NCI-H1436 (cell line): Measurements from ENCODE around the gene TMEM63C.

Experiments
- DNase-seq: peaks from one replicate; lab custom pipeline; 2025; lab: John Stamatoyannopoulos, UW

The TMEM63C gene, protein sequence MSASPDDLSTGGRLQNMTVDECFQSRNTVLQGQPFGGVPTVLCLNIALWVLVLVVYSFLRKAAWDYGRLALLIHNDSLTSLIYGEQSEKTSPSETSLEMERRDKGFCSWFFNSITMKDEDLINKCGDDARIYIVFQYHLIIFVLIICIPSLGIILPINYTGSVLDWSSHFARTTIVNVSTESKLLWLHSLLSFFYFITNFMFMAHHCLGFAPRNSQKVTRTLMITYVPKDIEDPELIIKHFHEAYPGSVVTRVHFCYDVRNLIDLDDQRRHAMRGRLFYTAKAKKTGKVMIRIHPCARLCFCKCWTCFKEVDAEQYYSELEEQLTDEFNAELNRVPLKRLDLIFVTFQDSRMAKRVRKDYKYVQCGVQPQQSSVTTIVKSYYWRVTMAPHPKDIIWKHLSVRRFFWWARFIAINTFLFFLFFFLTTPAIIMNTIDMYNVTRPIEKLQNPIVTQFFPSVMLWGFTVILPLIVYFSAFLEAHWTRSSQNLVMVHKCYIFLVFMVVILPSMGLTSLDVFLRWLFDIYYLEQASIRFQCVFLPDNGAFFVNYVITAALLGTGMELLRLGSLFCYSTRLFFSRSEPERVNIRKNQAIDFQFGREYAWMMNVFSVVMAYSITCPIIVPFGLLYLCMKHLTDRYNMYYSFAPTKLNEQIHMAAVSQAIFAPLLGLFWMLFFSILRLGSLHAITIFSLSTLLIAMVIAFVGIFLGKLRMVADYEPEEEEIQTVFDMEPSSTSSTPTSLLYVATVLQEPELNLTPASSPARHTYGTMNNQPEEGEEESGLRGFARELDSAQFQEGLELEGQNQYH

DNA sequence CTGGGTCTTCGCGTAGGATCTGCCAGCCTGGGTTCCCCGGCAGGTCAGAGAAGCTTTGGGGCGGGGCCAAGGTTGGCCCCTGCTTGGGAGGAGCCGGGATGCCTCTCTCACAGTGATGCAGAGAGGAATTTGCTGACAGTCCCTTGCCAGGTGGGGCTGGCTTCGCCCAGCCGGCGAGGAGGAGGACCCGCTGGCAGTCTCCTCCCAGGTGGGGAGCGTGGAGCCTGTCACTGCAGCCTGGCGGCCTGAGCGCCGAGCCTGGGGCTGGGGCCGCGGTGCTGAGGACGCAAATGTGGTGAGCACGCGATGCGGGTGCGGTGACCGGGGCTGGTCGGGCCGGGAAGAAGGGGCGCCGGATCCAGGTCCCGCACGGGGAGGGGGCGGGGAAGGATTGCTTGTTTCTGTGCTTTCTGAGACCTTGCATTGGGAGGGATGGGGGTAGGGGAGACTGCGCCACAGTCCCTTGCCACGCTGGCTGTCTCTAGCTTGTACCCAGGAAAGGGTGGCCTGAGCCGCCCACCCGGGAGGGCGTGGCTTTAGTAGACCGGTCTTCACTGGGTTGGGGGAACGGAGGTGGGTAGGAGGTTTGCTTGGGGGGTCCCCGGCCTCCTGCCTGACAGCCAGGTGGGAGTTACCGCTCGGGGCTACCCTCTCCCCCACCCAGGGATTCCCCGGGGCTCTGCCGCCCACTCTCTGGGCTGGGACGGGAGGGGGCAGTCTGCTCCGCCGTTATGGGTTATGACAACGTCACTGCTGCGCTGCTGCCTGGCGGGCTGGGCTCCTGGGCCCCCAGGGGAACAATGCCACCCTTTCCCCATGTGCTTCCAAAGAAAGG lies at the start of gene TMEM63C:
Gene TMEM63C, plus strand, starts transcription at position 196 of the 835 bp plus-strand sequence. CDS start 37,016 bp downstream, outside the sequence.
- DNase-seq, result peak; percentile 92

DNA sequence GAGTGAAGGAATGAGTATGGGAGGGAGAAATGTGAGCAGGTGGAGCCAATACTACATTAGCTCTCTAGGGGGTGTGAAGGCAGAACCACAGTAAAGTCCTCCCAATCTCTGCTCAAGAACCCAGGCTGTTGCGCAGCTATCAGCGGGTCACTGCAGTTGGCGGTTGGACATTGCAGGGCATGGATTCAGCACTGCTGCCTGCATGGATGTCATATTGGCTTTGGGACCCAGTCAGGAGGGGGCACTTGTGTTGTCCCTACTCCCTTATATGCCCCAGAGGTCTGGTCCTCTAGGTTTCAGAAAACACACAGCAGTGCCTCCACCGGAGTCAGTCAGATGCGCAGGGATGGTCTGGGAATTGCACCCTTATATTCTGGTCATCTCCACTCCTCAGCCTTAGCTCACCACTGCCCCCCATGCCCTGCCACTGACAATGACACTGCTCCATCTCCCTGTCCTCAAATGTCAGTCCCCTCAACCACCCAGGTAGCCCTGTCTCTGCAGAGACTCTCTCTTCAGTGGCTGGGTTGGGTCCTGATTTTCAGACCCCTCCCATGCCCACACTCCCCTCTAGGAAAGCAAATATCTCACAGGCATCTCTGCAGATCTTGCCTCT lies 49.6 kb upstream of the TMEM63C start:
- DNase-seq, result no peak

DNA sequence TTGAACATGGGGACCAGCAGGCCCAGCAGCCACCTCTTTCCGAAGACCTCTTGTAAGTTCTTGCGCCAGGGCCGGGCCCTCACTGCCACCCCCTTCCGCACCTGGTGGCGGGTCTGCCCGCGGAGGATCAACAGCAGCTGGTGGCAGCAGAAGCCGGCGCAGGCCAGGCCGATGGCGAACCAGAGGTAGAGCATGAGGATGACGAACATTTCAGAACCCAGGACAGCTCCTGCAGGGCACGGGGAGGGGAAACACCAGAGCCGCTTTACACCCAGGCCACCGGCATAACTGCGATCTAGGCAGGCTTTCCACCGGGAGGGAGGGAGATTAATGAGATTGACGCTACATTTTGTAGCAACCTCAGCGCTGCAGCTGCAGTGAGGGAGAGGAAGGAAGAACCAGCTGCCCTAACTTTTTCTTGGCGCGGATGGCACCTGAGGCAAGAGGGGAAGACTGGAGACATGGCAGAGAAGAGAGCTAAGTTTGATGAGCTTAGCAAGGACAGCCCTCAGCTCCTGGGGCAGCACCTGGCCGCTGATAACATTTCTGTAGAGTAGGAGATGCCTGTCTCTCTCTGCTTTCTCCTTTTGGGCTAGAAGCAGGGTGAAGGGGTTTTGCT lies 47.8 kb upstream of the TMEM63C start:
- DNase-seq, result no peak

DNA sequence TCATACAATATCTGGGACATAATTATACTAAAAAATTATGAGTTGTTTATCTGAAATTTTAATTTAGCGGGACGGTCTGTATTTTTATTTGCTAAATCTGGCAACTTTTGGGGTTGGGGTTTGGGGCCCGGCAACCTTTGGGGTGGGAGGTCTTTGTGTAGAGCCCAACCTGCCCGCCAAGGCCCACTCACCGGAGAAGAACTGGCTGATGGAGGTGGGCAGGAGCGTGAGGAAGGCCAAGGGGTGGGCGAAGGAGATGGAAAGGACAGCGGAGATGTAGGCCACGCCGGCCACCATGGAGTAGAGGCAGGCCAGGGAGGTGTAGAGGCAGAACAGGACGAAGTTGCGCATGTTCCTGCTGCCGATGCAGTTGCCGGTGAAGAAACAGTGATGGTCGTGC lies 42.6 kb upstream of the TMEM63C start:
- DNase-seq, result no peak

DNA sequence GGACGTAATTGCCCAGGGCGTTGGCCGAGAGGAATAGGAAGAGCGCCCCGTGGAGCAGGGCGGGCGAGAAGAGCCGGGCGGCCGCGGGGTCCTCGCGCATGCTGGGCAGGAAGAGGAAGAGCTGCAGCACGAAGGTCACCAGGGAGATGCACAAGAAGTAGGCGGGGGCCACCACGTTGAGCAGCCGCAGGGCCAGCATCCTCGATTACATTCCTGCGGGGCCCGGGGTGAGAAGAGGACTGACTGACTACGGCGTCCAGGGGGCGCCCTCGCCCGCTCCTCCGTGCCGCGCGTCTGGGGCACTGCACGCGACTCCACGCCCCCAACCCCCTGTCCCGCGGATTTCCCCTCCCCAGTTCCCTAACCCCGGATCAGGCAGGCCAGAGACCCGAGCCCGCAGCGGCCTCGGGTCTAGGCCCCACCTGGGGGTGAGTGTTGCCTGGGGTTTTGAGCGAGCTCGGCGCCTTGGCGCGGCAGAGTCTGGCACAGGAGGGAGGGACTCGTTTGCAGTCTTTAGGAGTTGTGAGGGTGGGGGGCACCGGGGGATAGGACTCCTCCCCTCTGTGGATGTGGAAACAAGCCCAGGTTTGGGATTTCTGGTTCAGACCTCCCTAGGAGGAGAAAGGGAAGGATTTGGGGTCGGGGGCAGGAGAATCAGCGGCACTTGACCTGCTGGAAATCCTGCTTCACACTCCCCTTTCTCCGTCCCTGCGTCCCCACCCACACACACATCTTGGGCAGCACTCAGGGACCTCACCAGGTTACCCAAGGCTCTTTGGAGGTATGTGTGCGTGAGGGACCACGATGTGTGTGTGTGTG lies 41.8 kb upstream of the TMEM63C start:
- peak; percentile 44 for DNase-seq

DNA sequence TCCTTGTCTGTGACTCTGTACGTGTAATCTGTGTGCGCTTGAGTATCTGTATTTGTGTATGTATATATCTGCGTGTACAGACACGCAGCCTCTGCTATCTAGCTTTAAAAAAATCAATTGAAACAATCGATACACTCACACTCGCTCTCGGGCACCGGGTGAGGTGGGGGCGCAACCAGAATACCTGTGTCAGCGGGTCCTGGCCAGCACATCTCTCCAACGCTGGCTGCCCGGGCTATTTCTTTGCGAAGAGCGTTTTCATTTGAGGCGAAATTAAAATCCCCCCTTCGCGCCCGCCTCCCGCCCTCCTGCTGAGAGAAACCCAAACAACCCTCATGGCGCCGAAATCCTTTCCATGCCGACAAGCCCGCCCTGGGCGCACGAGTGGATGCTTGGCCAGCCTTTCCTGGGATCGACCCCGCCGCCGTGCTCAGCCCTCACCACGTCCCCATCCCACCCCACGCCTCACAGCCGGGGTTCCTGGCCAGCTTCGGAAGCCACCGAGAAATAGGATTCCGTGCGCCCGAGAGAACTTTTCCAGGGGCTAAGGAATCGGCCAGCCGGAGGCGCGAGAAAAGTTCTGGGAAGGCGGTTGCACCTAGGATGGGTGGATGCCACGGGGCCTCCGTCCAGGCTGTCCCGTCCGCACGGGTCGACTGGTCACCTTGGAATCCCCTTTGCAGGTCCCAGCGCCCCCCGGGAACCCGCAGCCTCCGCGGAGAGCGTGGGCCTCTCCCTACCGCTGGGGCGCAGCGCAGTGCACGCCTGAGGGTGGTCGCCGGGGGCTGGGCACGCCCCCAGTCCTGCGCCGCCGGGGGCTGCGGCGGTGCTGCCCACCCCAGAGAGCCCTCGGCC lies 41.0 kb upstream of the TMEM63C start:
- DNase-seq, result no peak

DNA sequence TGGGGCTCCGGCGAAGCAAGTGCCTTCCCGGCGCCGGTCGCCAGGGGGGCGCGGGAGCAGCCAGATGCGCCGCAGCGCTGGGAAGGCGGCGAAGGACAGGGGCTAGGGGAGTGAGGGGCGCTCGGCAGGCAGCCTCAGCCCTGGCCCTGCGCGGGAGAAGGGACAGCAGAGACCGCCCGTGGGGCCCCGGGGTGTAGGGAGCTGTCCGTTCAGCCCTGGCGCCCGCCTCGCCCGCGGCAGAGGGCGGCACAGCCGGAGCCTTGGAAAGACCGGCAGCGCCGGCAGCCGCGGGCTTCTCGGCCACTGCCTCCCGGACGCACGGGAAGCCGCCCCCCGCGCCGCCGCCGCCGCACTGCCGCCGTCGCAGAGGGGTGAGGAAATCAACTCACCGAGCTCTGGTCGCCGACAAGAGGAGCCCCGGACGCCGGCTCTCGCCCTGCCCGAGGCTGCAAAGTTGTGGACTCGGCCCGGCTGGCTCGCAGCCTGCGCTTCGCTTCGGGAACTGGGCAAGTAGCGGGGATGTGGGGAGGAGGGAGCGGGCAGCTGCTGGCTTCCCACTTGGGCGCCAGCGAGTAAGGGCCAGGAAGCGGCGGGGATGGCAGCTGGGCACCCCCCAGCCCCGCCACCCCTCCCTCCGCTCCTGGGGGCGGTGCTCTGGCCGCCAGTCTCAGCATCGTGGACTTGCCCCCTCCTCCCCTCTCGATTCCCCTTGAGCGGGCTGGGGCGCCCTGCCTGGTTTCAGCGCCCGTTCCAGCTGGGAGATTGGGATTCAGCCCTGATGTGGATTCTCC lies 40.2 kb upstream of the TMEM63C start, which contains the start of gene ZDHHC22:
Gene ZDHHC22, minus strand, starts transcription at position 578 of the 791 bp plus-strand sequence. CDS start 2,053 bp downstream, outside the sequence.
- DNase-seq, result no peak

DNA sequence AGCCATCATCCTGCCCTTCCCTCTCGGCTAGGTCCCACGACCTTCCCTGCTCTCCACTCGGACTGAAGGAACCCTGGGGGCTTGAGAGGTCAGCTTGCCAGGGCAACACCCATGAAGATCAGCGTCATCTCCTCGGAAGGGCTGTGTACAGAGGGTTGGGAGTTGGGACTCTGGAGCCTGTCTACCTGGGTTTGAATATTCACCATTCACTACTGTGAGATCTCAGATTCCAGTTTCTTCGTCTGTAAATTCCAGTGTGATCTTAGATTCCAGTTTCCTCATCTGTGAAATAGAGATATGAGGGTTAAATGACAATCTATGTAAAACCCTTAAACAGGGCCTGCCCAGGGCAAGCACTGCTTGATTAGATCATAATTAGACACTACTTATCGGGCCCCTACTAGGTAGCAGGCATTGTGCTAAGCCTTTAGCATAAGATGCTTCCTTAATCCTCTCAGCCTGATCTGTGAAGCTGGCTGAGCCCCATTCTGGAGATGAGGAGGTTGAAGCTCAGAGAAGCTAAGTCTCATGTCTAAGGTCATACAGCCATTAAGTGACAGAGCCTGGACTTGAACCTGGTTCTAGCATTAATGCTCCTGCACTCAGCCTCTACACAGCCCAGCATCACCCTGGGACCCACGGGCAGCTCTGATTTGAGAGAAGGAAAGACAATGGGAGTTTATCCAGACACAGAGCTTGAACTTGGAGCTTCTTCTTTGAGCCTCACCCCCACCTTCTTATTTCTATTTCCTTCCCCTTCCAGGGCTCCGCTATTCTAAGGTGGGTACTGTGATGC lies 39.4 kb upstream of the TMEM63C start:
- DNase-seq, result no peak

DNA sequence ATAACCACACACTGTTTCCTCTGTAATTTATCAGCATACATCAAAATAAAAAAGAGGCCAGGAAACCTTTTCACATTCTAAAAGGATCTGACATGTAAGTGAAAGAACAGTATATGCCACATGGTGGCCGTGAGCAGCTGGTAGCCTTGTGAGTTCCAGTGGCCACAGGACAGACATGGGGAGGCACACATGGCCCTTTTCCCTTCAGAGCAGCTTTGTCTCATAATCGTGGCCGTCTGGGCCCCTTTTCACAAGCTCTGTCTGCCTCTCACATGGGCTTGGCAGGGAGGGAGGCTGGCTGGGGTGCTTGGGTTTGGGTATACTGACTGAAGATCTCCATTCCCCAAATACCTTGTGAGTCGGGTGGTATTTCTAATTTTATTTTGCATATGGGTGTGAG lies 38.5 kb upstream of the TMEM63C start:
- DNase-seq, result no peak

DNA sequence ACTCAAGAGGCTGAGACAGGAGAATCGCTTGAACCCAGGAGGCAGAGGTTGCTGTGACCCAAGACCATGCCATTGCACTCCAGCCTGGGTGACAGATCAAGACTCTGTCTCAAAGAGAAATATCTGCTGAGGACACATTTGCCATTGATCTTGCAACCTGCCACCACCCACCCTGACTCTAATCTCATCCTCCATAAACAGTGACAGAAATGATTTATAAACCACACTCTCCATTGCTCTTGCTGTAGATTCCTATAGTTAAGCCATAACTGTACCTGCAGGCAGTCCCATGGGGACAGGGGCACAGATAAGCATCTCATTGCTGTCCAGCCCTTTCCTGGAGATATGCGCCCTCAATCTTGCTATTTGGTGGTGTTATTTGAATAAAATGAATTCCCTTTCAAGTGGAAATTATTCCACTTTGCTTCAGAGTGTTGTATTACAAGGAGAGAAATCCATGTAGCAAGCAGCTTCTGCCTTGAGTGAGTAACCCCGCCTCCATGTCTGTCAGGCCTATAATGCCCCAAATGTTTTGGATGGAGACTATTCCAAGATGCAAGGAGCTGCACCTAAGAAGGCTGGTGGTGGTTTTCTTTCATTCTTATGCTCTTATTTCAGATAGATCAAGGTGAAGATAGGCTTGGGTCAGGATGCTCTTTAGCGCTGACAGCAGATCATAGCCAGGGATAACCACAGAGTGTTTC lies 37.0 kb upstream of the TMEM63C start:
- DNase-seq, result no peak

DNA sequence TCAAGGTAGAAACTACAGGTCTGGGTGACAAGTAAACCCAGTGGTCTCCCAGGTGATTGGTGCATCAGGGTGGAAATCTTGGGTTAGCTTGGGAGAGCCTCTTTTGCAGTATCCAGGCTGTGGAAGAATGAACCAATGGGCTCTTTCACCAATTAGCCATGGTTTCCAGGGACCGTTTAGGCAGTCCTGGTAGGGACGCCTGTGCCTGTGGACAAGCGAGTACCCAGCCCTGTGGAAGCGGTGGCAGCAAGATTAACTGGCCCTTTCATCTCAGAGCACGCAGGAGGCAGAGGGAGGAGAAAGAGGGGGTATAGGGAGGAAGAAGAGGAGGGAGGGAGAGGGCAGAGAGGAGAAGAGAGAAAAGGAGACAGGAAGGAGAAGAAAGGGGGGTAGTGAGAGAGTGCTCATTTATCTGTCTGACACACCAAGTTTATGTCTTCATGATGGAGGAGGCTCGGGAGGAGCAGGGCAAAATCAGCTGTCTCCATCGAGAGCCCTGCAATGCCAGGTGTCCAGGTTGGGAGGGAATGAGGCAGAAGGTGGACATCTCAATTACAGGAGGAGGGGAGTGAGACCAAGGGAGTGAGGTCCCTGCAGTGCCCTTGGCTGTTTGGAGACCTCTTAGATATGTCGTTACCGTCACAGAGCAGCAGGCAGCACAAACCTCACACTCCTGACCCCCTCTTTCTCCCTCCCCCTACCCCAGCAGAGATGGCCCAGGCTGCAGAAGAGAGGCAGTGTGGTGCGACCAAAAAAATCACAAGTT lies 35.4 kb upstream of the TMEM63C start:
- no peak for DNase-seq

DNA sequence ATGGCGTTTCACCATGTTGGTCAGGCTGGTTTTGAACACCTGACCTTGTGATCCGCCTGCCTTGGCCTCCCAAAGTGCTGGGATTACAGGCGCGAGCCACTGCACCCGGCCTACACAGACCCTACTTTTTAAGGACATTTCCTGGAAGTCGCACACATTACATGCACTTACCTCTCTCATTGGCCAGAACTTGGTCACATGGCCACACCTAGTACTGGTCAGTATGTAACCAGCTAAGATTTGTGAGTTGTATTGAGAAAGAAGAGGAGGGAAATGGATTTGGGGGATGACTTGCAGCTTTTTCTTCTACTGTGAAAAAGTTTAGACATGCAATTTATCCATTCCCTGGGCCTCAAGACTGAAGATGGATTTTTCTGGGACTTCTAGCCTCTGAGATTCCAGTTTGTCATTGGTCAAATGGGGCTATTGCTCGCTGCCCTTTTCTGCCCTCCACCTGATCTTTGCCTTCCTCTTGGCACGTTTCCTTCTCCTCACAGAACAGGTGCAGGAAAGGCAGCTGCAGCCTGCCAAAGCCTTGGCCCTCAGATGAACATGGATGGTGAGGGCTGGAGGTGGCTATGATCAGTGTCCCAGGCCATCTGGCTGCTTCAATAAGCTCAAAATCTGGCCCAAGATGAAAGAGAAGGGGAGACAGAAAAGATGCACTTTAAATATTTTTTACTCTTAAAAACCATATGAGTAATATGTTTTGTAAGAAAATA lies 32.9 kb upstream of the TMEM63C start:
- DNase-seq, result no peak

DNA sequence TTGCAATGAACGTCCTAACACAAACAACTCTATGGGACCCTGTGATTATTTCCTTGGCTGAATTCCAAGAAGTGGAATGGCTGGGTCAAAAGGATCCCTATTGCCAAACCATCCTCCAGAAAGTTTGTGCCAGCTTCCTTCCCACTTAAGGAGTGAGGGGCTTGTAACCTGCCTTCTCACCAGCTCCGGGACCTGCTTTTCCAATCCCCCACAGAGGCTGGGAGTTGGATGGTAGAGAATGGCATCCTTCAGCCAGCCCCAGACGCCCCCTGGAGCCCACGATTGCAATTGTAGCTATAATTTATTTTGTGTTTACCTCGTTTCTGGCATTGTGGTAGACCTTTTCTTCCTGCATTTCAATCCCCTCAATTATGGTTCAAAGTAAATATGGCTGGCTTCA lies 30.4 kb upstream of the TMEM63C start:
- DNase-seq, result no peak

DNA sequence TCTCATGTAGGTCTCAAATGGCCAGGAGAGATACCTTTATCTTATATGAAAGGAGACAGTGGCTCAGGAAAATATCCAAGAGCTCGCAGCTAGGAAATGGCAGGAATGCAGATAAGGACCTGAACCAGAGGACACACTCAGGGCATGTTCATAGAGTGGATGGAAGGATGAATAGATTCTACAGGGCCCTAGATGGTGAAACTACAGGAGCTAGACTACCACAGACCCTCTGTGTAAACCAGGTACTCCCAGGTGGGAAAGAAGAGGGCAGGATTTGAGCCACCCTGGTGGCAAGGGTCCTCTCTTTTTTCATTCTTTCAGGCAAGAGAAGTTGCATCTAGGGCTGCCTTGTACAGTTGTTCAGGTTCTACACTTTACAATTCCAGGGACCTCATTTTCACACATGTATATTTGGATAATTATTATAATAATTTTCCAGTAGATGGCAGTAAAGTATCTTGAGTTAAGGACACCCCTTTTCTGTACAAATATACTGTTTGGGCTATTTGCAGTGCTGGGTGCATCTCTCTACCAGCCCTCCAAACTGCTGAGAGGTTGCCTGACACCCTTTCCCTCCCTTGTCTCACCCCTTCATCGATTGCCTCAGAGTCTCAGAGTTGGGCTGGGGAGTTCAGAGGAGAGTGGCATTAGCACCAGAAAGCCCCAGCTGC lies 29.5 kb upstream of the TMEM63C start:
- DNase-seq, result peak; percentile 73

DNA sequence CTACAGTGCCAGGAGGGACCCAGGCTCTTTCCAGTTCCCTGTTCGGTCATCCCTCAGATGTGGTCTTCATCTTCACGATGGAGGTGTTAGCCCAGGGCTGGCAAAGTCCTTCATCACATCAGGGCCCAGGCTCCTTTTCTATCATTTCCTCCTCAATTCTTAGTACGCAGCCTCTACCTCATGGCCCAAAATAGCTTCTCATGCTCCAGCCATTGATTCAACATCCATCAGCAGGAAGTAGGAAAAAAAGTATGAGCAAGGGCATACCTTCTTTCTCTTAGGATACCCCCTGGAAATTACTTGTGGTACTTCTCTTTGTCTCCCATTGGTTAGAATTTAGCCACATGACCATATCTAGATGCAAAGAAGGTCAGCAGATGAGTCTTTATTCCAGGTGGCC lies 27.8 kb upstream of the TMEM63C start:
- DNase-seq, result no peak
